Measurements from ENCODE around the gene OGDH. TPM values are rescaled to one million over a fixed set of nuclear protein-coding genes. Genes with fewer than 3 reads are reported as not detected.

Gene OGDH
- total and polyA plus RNA-seq, 2 of the 4 experiments (the other 2 are of a cell fraction), result 47.4 to 56.5 TPM

DNA sequence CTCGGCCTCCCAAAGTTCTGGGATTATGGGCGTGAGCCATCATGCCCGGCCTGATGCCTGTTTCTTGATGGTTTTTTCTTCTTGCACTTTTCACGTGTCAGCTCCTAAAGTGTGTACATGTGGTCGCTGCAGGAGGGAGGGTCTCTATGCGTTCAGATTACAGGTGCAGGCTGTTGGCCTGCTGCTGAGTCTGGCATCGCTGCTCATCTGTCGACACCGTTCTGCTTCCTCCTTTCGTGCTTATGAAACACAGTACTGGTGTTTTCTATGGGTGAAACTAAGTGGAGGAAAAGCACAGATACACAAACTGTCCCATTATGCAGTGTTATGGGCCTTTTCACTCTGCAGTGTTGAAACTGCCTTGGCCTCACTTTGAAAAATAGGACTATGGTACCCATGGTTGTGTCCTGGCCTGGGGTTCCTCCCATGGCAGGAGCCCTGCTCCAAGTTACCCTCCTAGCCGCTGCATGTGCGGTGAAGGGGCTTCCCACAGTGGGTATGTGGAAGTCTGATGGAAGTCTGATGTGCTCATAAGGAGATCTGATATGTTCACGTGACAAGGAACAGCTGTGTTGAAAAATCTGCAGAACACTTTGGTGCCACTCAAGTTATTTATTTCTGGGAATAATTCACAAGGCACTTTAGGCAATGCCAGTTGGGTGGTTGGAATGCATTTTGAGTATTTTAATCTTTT lies 23.5 kb downstream of the OGDH start:
- peaks cover 27% of the 10 kb centered on the region for H3K4me1 ChIP-seq (ENCODE audit: control insufficient read depth, insufficient read depth, low read length)

More for the DNA sequence above, 23.5 kb downstream of the OGDH start:
- Histone ChIP-seq H3K4me3 (ENCODE audit: insufficient read depth, low read depth, low read length) (no peak overlapping the region), H3K27ac (ENCODE audit: insufficient read depth, low read length) (no peak overlapping the region), H2BK5ac (ENCODE audit: low read depth, low read length, poor library complexity, severe bottlenecking) (no peak overlapping the region), H2BK15ac (ENCODE audit: low read depth, low read length) (no peak overlapping the region), H4K20me1 (ENCODE audit: insufficient read depth, low read length) (peaks cover 7% of the 10 kb centered on the region; the same call in 1 of the 2 replicates), H4K8ac (ENCODE audit: low read depth in 2 of 2, low read length in 2 of 2) (no peak overlapping the region), H2BK120ac (ENCODE audit: low read depth, low read length) (no peak overlapping the region), H3K14ac (replicated peaks; ENCODE audit: low read depth, low read length) (no peak overlapping the region), H3K18ac (ENCODE audit: low read depth, low read length) (no peak overlapping the region), H3K9ac (ENCODE audit: low read depth, low read length) (no peak overlapping the region), H2BK20ac (ENCODE audit: low read depth, low read length) (no peak overlapping the region), H3K4me2 (ENCODE audit: low read depth, low read length) (no peak overlapping the region), H4K5ac (ENCODE audit: low read depth, low read length) (no peak overlapping the region), H3K36me3 (ENCODE audit: control insufficient read depth, insufficient read depth, low read length) (peaks cover 14% of the 10 kb centered on the region), H3K9me1 (ENCODE audit: insufficient read depth, low read length) (peaks cover 35% of the 10 kb centered on the region), H2AFZ (replicated peaks; ENCODE audit: low read length, poor library complexity) (no peak overlapping the region), H3K79me1 (ENCODE audit: low read depth in 1 of 2, low read length in 2 of 2) (peaks cover 24 to 69% of the 10 kb centered on the region in 2 experiments), H2AK5ac (ENCODE audit: low read depth, low read length) (no peak overlapping the region), H4K91ac (ENCODE audit: insufficient read depth, low read depth, low read length) (no peak overlapping the region), H2AK9ac (replicated peaks; ENCODE audit: low read depth, low read length, poor library complexity) (no peak overlapping the region), H3K9me3 (ENCODE audit: control insufficient read depth, insufficient read depth, low read length) (no peaks in the 10 kb centered on the region), H3K23ac (ENCODE audit: low read depth, low read length) (no peak overlapping the region), H3K4ac (ENCODE audit: low read depth, low read length) (no peak overlapping the region), H3K27me3 (ENCODE audit: control insufficient read depth, insufficient read depth, low read length) (no peaks in the 10 kb centered on the region), H3K56ac (ENCODE audit: extremely low read depth, insufficient read depth, low read length) (no peak overlapping the region)
- 93% methylated on average over 3 of the region's 13 CpGs; no CpG with 5 or more reads in 1 of the 2 experiments for WGBS, 2 experiments (ENCODE audit: extremely low coverage in 2 of 2, insufficient read length in 1 of 2)
- in situ Hi-C loops (cut with MboI; ENCODE audit: low sequenced_read_pairs), result no loop called here
- ChIA-PET CTCF (no interaction called here), POLR2A (ENCODE audit: unreplicated experiment) (no interaction called here)
- ATAC-seq (ENCODE audit: low read depth) (no peak), DNase-seq (no peak)
- TF ChIP-seq MAZ (IDR thresholded peaks at IDR 0.05; ENCODE audit: borderline replicate concordance, low read depth, low read length) (no peak), POLR2A (IDR thresholded peaks at IDR 0.05; ENCODE audit: low read depth, low read length) (no peak), SMC3 (IDR thresholded peaks at IDR 0.05; ENCODE audit: low read depth, low read length) (no peak), MAFK (IDR thresholded peaks at IDR 0.05; ENCODE audit: low read depth, low read length) (no peak), FOS (IDR thresholded peaks at IDR 0.05; ENCODE audit: low read depth, low read length) (no peak), RAD21 (IDR thresholded peaks at IDR 0.05; ENCODE audit: low read length) (no peak), MXI1 (IDR thresholded peaks at IDR 0.05; ENCODE audit: borderline replicate concordance, low read depth, low read length) (no peak)
- TF ChIP-seq, protein P1, sequence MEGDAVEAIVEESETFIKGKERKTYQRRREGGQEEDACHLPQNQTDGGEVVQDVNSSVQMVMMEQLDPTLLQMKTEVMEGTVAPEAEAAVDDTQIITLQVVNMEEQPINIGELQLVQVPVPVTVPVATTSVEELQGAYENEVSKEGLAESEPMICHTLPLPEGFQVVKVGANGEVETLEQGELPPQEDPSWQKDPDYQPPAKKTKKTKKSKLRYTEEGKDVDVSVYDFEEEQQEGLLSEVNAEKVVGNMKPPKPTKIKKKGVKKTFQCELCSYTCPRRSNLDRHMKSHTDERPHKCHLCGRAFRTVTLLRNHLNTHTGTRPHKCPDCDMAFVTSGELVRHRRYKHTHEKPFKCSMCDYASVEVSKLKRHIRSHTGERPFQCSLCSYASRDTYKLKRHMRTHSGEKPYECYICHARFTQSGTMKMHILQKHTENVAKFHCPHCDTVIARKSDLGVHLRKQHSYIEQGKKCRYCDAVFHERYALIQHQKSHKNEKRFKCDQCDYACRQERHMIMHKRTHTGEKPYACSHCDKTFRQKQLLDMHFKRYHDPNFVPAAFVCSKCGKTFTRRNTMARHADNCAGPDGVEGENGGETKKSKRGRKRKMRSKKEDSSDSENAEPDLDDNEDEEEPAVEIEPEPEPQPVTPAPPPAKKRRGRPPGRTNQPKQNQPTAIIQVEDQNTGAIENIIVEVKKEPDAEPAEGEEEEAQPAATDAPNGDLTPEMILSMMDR (conservative IDR thresholded peaks at IDR 0.05; ENCODE audit: low read depth, low read length), result no peak
- TF ChIP-seq, protein P2, sequence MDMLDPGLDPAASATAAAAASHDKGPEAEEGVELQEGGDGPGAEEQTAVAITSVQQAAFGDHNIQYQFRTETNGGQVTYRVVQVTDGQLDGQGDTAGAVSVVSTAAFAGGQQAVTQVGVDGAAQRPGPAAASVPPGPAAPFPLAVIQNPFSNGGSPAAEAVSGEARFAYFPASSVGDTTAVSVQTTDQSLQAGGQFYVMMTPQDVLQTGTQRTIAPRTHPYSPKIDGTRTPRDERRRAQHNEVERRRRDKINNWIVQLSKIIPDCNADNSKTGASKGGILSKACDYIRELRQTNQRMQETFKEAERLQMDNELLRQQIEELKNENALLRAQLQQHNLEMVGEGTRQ (IDR thresholded peaks at IDR 0.05; ENCODE audit: low read depth, low read length), result no peak
- intact Hi-C loops (cut with micrococcal nuclease), result no loop called here
- no TSS peak for BruUV-seq (replicated peaks)
- dilution Hi-C loops (cut with HindIII; ENCODE audit: low sequenced_read_pairs, unreplicated experiment), result no loop called here

Data from IMR-90 (cell line).